CD4-positive, CD25-positive, alpha-beta regulatory T cell (primary cell): Measurements from ENCODE around the gene TINAGL1. TPM values are rescaled to one million over a fixed set of nuclear protein-coding genes. Genes with fewer than 3 reads are reported as not detected.

Experiments
- ATAC-seq, 2 donors: fragments of 150-1000 bp; cut with Tn5 transposase; one replicate each; pipeline ENCODE4 v1.10.0; 2021; ENCODE audit warnings: low read depth in 2 of 2, moderate number of reproducible peaks in 2 of 2, moderate library complexity in 1 of 2
- DNase-seq, 3 donors: peaks; one replicate each; pipeline versions ENCODE4 v3.0.0 to v3.0.0-alpha.2; 2012 to 2022; ENCODE audit warnings: mixed read lengths in 1 of 3
- H3K27ac ChIP-seq: one replicate; pipeline ENCODE4 v1.7.0; 2013; ENCODE audit warnings: mild to moderate bottlenecking, low read length; ENCODE audit not compliant: insufficient read depth, poor library complexity, severe bottlenecking
- H3K27me3 ChIP-seq: one replicate; pipeline ENCODE4 v1.7.0; 2013; ENCODE audit warnings: low read length; ENCODE audit not compliant: control insufficient read depth, insufficient read depth
- H3K36me3 ChIP-seq: one replicate; pipeline ENCODE4 v1.7.0; 2013; ENCODE audit warnings: mild to moderate bottlenecking, low read length, moderate library complexity; ENCODE audit not compliant: control insufficient read depth, insufficient read depth
- H3K4me1 ChIP-seq: 2 replicates; pipeline ENCODE4 v1.7.0; 2013; ENCODE audit warnings: mild to moderate bottlenecking, low read length; ENCODE audit not compliant: insufficient read depth, control insufficient read depth, poor library complexity, severe bottlenecking
- H3K4me3 ChIP-seq: one replicate; pipeline ENCODE4 v1.7.0; 2013; ENCODE audit warnings: low read depth, mild to moderate bottlenecking, low read length, moderate library complexity
- H3K9me3 ChIP-seq, 2 experiments: 1 replicate in 1 of 2; 2 replicates in 1 of 2; pipeline ENCODE4 v1.7.0; 2013; ENCODE audit warnings: low read length in 2 of 2, mild to moderate bottlenecking in 1 of 2, moderate library complexity in 1 of 2; ENCODE audit not compliant: control insufficient read depth in 2 of 2
- H3K27ac Mint-ChIP-seq, 3 donors: one replicate each; pipeline ENCODE4 v1.8.0; 2020 to 2022; ENCODE audit warnings: mild to moderate bottlenecking in 3 of 3, mixed read lengths in 3 of 3, moderate library complexity in 2 of 3
- H3K27me3 Mint-ChIP-seq: one replicate; pipeline ENCODE4 v1.8.0; 2022; ENCODE audit warnings: mild to moderate bottlenecking, mixed read lengths
- H3K36me3 Mint-ChIP-seq: one replicate; pipeline ENCODE4 v1.8.0; 2020; ENCODE audit warnings: mixed read lengths
- H3K4me1 Mint-ChIP-seq, 4 donors: one replicate each; pipeline ENCODE4 v1.8.0; 2020 to 2022; ENCODE audit warnings: mixed read lengths in 4 of 4, mild to moderate bottlenecking in 1 of 4
- H3K4me3 Mint-ChIP-seq, 4 donors: one replicate each; pipeline ENCODE4 v1.8.0; 2020 to 2022; ENCODE audit warnings: mild to moderate bottlenecking in 4 of 4, mixed read lengths in 4 of 4, moderate library complexity in 3 of 4
- H3K9me3 Mint-ChIP-seq, 7 donors: one replicate each; pipeline ENCODE4 v1.8.0; 2020 to 2022; ENCODE audit warnings: mixed read lengths in 7 of 7, mild to moderate bottlenecking in 3 of 7, moderate library complexity in 2 of 7
- polyA plus RNA-seq, 4 donors: library from polyadenylated mRNA; unstranded; fragments of 300-500 nt; fragmentation: Illumina TruSeq; gene quantifications; one replicate each; pipeline ENCODE4 v1.2.3, GENCODE V29; 2021
- total RNA-seq: library from RNA; stranded (reverse); gene quantifications from one replicate; pipeline ENCODE4 v1.2.3, GENCODE V29; 2022

The TINAGL1 gene
- total and polyA plus RNA-seq, 5 donors from 2014 or later, result not detected

DNA sequence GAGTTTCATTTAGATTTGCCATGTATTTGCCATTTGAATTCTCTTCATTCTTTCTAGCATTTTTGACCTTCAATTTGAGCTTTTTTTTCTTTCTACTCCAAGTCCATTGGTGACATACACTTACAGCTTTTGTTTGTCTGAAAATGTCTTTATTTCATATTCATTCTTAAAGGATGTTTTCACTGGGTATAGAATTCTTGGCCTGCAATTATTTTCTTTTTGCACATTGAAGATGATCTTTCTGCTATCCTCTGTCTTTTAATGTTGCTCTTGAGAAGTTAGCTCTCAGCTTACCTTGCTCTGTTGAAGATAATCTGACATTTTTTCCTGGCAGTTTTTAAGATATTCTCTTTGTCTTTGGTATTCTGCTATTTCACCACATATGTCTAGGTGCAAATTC, 16.6 kb upstream of the TINAGL1 start:
- Mint-ChIP-seq H3K4me1 (no peaks in the 10 kb centered on the region), H3K9me3 (peaks cover 0 to 8% (median 3%) of the 10 kb centered on the region in 7 donors), H3K27ac (no peak overlapping the region), H3K36me3 (no peaks in the 10 kb centered on the region), H3K27me3 (peaks cover 53% of the 10 kb centered on the region), H3K4me3 (no peak overlapping the region)
- H3K4me3 ChIP-seq, result no peak overlapping the region
- H3K27me3 ChIP-seq, result peaks cover 7% of the 10 kb centered on the region
- H3K4me1 ChIP-seq, result no peaks in the 10 kb centered on the region
- H3K9me3 ChIP-seq, result peaks cover 4 to 6% of the 10 kb centered on the region in 2 experiments
- DNase-seq (no peak), ATAC-seq (no peak)
- no peaks in the 10 kb centered on the region for H3K36me3 ChIP-seq
- no peak overlapping the region for H3K27ac ChIP-seq

GRCh38 chr1:31560394-31560793, 15.9 kb upstream of the TINAGL1 start:
- no peak for DNase-seq
- no peaks in the 10 kb centered on the region for H3K36me3 Mint-ChIP-seq

DNA sequence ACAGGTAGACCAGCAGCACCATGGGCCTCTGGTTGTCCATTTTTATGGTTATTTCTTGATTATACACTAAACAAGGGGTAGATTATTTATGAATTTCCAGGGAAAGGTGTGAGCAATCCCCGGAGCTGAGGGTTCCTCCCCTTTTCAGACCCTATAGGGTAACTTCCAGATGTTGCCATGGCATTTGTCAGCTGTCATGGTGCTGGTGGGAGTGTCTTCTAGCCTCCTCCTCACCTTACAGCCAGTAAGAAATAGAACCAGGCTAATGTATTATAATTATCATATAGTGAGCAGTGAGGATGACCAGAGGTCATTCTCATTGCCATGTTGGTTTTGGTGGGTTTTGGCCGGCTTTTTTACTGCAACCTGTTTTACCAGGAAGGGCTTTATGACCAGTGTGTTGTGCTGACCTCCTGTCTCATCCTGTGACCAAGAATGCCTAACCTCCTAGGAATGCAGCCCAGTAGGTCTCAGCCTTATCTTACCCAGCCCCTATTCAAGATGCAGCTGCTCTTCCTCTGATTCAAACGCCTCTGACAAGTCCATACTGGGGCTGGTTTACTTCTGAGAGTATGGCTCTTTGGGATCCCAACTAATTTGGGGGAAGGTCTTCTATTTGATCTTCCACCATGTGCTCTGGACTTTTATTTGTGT, 13.5 kb upstream of the TINAGL1 start:
- Mint-ChIP-seq H3K4me1 (no peaks in the 10 kb centered on the region), H3K27me3 (peaks cover 38% of the 10 kb centered on the region), H3K36me3 (no peaks in the 10 kb centered on the region), H3K4me3 (no peak overlapping the region), H3K27ac (no peak overlapping the region), H3K9me3 (peaks cover 0 to 8% (median 3%) of the 10 kb centered on the region in 7 donors)
- Histone ChIP-seq H3K9me3 (peaks cover 4 to 6% of the 10 kb centered on the region in 2 experiments), H3K4me3 (no peak overlapping the region), H3K27ac (no peak overlapping the region), H3K4me1 (no peaks in the 10 kb centered on the region), H3K27me3 (peaks cover 7% of the 10 kb centered on the region), H3K36me3 (no peaks in the 10 kb centered on the region)
- no peak for ATAC-seq
- DNase-seq, result no peak

More at GRCh38 chr1:31560394-31560793, 15.9 kb upstream of the TINAGL1 start:
- peaks cover 50% of the 10 kb centered on the region for H3K27me3 Mint-ChIP-seq
- H3K4me1 Mint-ChIP-seq, result no peaks in the 10 kb centered on the region
- H3K4me3 Mint-ChIP-seq, result no peak overlapping the region
- no peak overlapping the region for H3K27ac Mint-ChIP-seq
- no peaks in the 10 kb centered on the region for H3K4me1 ChIP-seq
- peaks cover 0 to 8% (median 3%) of the 10 kb centered on the region in 7 donors for H3K9me3 Mint-ChIP-seq
- H3K27me3 ChIP-seq, result peaks cover 7% of the 10 kb centered on the region
- ATAC-seq, result no peak
- H3K4me3 ChIP-seq, result no peak overlapping the region
- H3K9me3 ChIP-seq, result peaks cover 4 to 6% of the 10 kb centered on the region in 2 experiments
- H3K27ac ChIP-seq, result no peak overlapping the region
- no peaks in the 10 kb centered on the region for H3K36me3 ChIP-seq

GRCh38 chr1:31564606-31564989, 11.7 kb upstream of the TINAGL1 start:
- H3K36me3 ChIP-seq, result no peaks in the 10 kb centered on the region
- no peak for ATAC-seq
- peaks cover 4 to 6% of the 10 kb centered on the region in 2 experiments for H3K9me3 ChIP-seq
- no peaks in the 10 kb centered on the region for H3K4me1 ChIP-seq
- Mint-ChIP-seq H3K4me1 (no peaks in the 10 kb centered on the region), H3K9me3 (peaks cover 0 to 8% (median 3%) of the 10 kb centered on the region in 7 donors), H3K36me3 (no peaks in the 10 kb centered on the region), H3K27ac (no peak overlapping the region), H3K4me3 (no peak overlapping the region), H3K27me3 (peaks cover 35% of the 10 kb centered on the region)
- H3K4me3 ChIP-seq, result no peak overlapping the region
- no peak overlapping the region for H3K27ac ChIP-seq
- no peak for DNase-seq
- H3K27me3 ChIP-seq, result peaks cover 7% of the 10 kb centered on the region

- H3K27ac ChIP-seq, result no peak overlapping the region
- H3K36me3 ChIP-seq, result no peaks in the 10 kb centered on the region
- H3K9me3 ChIP-seq, result no peaks in the 10 kb centered on the region
- no peaks in the 10 kb centered on the region for H3K9me3 Mint-ChIP-seq
- no peak for DNase-seq
- H3K27me3 ChIP-seq, result peaks cover 2% of the 10 kb centered on the region
- ATAC-seq, result no peak
- no peaks in the 10 kb centered on the region for H3K4me1 Mint-ChIP-seq
- H3K4me3 ChIP-seq, result no peak overlapping the region
- no peak overlapping the region for H3K4me3 Mint-ChIP-seq
- no peaks in the 10 kb centered on the region for H3K4me1 ChIP-seq
- H3K27ac Mint-ChIP-seq, result peak overlapping the region in 1 of 3 donors; percentile 38
- no peaks in the 10 kb centered on the region for H3K36me3 Mint-ChIP-seq
- H3K27me3 Mint-ChIP-seq, result peaks cover 27% of the 10 kb centered on the region
These were observed 8.3 kb upstream of the TINAGL1 start for GRCh38 chr1:31567956-31568570.

DNA sequence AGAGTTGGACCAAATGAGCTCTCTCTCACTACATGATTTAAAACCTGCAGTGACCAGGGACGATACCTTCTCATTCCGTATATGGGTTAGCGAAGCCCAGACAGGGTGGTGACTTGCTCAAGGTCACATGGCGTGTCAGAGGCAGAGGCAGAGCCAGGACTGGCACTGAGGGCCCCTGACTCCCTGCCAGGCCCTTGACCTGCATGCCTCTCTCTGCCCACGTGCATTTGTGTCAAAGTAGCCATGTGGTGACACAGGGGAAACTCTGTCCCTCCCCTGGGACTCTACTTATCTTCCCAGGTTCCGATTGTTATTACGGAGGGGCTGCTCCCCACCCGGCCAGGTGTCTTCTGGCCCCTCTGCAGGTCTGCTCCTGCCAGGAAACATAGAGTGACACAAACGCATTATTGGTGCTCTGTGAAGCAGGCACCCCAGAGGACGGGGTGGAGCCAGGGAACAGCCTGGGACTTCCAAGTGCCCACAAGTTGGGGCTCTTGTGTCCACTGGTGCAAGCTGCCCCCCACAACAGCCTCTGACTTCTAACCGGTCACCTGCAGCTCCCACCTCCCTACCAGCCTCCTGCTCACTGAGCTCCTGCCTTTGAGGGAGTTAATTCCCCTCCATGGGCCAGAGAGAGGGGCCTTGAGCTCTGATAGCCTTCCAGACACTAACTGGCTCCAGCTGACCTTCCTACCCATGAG, 7.3 kb upstream of the TINAGL1 start:
- no peak overlapping the region for H3K27ac Mint-ChIP-seq
- Histone ChIP-seq H3K36me3 (no peaks in the 10 kb centered on the region), H3K4me3 (no peak overlapping the region), H3K27ac (no peak overlapping the region), H3K9me3 (no peaks in the 10 kb centered on the region), H3K27me3 (peaks cover 2% of the 10 kb centered on the region), H3K4me1 (no peaks in the 10 kb centered on the region)
- DNase-seq (no peak), ATAC-seq (no peak)
- H3K4me1 Mint-ChIP-seq, result no peaks in the 10 kb centered on the region
- H3K4me3 Mint-ChIP-seq, result no peak overlapping the region
- no peaks in the 10 kb centered on the region for H3K9me3 Mint-ChIP-seq
- no peaks in the 10 kb centered on the region for H3K36me3 Mint-ChIP-seq
- peaks cover 24% of the 10 kb centered on the region for H3K27me3 Mint-ChIP-seq

DNA sequence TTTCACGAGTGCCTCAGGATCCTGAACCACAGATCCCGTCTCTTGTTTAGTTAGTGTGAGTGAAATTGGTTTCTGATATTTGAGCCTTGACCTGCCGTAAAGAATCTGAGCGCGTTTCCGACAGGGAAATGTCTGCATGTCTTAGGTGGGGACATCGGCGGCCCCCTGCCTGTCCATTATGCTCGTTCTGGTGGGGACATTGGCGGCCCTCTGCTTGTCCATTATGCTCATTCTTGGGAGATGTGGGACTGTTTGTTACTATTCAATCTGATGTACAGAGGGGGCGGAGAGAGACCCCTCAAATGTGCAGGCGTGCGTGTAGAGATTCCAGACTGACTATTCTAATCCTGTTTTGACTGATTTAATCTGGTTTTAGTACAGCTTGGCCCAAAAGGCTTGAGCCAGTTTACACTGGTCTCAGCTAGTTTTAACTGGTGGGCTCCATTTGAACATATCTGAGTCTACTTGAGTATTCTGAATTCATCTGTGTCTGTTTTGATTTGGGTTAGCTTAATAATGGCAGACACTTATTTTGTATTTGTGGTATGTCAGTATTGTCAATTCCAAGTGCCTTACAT, 6.6 kb upstream of the TINAGL1 start:
- no peaks in the 10 kb centered on the region for H3K9me3 Mint-ChIP-seq
- ATAC-seq (no peak), DNase-seq (no peak)
- no peak overlapping the region for H3K27ac Mint-ChIP-seq
- peaks cover 30% of the 10 kb centered on the region for H3K27me3 Mint-ChIP-seq
- no peak overlapping the region for H3K27ac ChIP-seq
- H3K9me3 ChIP-seq, result no peaks in the 10 kb centered on the region
- H3K36me3 ChIP-seq, result no peaks in the 10 kb centered on the region
- no peaks in the 10 kb centered on the region for H3K4me1 ChIP-seq
- peaks cover 2% of the 10 kb centered on the region for H3K27me3 ChIP-seq
- no peaks in the 10 kb centered on the region for H3K36me3 Mint-ChIP-seq
- no peaks in the 10 kb centered on the region for H3K4me1 Mint-ChIP-seq
- H3K4me3 ChIP-seq, result no peak overlapping the region
- H3K4me3 Mint-ChIP-seq, result no peak overlapping the region
